Activated CD8-positive, alpha-beta memory T cell treated with anti-CD3 and anti-CD28 coated beads, Interleukin-2, amount 50 U/mL, for 1 hour (primary cell): ENCODE results near the gene MXD4.
A peak's percentile ranks its signal among the peaks of the same experiment; 100 is the strongest.

Source experiments
- DNase-seq: peaks from one replicate; pipeline ENCODE4 v3.0.0-alpha.2; 2020; ENCODE audit errors: extremely low read depth

The MXD4 gene

GRCh38 chr4:2262145-2262943, 435 bp upstream of the MXD4 start:
- DNase-seq: peak; percentile 93

- DNase-seq: no peak
These were observed 628 bp downstream of the MXD4 start for GRCh38 chr4:2261110-2261852.

DNA sequence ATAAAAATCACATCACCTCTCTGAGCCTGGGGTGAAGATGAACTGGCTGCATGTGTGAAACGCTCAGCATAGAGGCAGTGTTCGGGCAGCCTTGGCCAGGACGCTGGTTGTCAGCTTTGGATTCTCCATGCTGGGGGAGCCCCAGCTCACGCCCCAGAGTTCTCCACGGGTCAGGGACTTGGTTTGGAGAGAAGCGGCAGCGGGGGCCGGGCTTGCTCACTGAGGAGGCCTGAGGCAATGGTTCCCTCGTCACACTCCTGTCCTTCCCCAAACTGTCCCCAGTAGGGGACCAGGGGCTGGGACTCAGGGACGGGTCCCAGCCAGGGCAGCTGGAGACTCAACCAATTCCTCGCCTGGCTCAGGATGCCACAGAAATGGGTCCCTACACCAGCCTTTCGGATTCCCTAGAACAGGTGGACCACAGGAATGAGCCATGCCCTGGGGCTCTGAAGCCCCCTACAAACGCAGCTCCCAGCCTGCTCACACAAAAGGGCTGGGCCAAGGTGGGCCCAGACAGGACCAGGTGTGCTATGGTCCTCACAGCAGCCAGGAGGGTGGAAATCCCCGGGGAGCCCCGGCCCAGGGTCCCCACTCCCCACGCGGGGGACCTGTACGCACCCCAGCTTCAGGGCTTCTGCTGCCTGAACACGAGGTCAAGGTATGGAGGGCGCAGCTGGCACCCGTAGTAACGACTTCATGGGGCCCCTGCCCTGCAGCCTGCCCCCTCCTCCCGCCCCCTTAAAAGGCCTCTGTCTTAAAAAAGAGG, 1.4 kb downstream of the MXD4 start:
- DNase-seq: no peak

GRCh38 chr4:2259541-2260343, 2.2 kb downstream of the MXD4 start:
- DNase-seq: no peak

DNA sequence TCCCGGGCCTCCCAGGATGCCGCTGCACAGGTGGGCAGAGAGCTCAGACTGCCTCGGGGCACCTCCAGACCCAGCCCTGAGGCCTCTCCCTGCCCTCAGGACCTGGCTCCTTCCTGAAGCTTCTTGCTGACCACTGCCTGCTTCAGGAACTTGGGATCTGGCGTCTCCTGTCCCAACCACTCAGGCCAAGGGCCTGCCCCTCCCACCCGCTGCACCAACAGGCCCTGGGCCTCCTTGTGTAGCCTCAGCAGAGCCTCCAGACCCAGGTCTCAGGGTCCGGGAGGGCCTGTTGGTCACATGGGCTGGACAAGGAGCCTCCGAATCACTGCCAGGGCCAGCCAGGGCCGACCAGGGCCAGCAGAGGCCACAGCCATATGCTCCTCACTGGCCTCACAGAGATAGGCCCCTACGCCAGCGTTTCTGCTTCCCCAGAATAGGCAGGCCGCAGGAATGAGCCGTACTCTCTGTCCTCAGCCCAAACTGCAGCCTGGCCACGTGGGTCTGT, 2.8 kb downstream of the MXD4 start:
- no peak for DNase-seq

DNA sequence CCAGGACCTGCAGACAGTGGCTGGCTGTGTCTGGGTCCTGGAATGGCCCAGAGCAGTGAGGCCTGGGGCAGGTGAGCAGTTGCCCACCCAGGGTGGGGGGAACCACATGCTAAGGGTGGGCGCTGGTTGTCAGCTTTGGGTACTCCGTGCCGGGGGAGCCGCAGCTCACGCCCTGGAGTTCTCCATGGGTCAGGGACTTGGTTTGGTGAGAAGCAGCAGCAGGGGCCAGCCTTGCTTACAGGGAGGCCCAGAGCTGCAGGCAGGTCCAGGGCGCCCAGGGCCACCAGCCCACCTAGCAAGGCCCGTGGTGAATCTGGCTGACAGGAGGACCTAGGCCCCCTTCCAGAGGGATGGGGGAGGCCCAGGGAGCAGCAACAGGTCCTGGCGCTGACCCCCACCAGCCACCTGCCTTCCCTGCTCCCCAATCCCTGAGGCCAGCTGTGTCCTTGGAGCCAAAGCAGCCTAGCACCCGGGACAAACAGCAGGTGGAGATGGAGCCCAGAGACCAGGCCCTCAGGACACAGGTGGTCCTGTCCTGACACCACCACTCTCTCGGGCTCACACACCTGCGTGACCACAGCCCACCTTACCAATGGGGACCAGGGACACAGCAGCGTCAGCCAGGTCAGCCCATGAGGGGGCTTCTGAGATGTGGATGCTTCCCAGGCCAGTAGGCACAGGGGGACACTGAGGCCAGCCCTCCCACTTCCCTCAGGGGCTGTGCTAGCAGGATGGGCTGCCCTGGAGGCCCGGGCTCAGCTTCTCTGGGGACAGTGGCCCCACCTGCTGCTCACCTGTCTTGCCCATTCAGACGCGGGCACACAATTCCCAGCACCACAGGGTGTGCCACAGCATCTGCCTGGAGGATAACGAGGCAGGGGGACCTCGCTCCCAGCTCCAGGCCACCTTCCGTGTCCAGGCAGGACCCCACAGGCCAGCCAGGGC, 3.5 kb downstream of the MXD4 start:
- DNase-seq: no peak

- no peak for DNase-seq
These were observed 4.4 kb downstream of the MXD4 start for GRCh38 chr4:2257361-2258081.

- no peak for DNase-seq
These were observed 5.1 kb downstream of the MXD4 start for GRCh38 chr4:2256781-2257191.

- no peak for DNase-seq
These were observed 5.7 kb downstream of the MXD4 start for GRCh38 chr4:2256156-2256731.

DNA sequence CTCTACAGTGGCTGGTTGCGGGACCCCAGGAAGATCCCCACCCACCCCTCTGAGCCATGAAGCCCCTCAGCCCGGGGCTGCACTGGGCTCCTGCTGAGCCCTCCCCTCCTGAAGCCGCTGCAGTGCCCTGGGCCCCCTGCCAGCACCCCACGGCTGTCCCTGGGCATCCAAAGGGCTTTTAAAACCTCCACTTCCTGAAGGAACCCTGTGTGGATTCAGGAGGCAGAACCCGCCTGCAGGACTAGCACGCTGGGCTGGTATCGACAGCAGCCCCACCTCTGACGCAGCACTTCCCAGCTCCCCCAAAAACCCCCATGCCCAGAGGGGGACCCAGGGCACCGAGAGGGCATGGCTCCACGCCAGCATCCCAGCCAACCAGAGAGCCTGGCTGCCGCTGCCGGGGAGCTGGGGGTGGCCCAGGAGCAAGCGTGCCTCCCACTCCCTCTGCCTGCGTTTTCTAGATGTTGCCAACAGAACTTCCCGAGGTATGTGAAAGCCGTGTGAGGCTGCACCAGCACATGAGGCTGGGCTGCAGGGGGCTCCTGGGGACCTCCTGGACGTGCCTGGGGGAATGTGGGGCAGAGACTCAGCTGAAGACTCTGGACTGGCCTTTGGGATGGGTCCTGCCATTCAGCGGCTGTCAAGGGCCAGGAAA, 6.3 kb downstream of the MXD4 start:
- no peak for DNase-seq

DNA sequence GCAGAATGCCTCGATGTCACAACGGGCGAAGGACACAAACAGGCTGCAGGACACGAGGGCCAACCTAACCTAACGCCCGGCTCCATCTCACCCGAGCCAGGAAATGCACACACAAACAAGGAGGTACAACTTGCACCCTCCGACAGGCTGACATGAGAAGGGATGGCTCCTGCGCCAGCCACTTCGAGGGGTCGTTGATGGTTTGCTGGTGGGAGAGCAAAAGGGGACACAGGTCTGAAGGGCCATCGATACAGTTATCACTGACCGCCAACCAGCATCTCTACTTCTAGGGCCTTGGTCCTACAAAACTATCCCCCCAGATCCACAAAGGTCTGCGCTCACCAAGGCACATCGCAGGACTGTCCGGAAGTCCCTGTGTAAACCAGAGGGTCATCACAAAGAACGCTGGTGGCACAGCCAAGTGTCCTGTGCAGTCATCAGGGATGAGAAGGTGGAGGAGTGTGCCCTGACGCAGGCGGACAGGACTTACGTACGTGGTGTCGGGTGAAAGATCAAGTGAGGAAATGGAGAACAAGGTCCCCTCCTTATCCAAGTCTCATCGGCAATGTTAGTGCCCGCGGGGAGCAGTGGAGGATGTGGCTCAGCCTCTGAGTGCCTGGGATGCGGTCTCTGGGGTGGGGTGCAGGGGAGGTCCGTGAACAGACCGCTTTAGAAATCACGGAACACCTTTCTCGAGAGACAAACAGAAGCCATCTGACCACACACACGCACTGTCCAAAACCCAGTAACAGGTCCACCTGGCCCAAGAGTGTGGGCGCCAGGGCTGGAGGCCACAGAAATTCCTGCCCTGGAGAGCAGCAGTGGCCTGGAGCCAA, 7.0 kb downstream of the MXD4 start:
- DNase-seq: no peak

DNA sequence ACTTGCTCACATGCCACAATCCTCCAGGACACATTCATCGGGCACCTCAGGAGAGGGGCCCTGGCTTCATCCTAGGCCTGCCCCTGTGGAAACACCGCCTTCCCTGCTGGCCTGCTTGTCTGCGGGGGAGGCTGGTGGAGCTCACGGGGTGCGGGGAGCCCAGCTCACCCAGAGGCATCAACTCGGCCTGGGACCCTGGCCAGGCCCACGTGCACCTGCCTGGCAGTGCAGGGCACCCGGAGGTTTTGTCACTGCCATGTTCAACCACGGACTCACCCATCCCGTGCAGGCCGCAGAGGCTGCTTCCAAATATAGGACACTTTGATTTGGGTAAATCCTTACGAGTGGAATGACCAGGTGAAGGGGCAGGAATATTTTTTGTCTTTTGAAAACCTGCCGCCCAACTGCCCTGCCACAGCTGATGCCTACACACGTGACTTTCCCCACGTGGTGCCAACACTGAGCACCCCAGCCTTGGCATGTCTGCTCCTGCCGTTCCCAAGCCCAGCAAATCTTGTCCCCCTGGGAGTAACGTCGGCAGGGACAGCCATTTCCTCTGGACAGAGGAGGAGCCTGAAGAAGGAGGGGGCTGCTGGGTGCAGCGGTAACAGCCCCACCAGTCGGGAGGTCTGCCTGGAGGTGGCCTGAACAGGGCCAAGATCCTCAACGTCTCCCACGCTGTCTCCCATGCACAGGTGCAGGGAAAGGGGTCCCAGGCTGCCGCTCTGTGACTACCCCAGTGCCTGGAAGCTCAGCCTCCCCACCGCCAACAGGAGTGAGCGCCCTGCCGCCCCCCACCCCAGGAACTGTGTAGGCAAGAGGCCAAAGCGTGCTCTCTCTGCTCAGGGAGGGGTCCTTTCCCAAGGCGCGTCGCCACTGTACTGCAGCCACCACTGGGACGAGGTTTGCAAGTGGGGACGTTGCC, 8.5 kb downstream of the MXD4 start:
- no peak for DNase-seq

- DNase-seq: no peak
These were observed 9.3 kb downstream of the MXD4 start for GRCh38 chr4:2252530-2253091.

DNA sequence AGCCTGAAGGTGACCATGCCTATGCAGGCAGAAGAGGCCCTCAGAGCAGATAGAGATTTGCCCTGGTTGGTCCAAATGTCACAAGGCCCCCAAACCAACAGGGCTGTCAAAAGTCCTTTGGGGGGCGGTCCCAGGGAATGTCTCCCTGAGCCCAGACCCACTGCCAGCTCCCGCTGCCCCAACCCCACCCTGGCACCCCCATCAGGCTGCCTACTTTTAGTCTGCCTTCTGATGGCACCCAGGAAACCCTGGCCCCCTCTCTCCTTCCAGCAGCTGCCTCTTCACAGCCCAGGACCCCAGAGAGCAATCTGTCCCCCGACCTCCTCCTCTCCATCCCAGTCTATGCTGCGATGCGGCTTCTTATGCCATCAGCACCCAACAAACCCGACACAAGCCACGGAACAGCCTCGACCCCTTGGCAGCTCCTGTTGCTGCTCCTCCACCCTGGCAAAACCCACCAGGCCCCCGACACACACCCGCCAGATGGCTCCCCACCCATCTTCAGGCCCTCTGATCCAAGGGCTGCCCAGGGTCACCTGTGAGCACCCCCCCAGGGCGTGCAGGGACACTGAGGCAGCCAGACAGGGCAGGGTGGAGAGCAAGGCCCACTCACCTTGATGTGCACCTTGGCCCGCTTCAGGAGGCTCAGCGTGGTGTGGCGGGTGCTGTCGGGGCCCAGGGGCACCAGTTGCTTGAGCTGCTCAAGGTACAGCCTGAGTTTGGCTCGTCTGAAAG, 9.9 kb downstream of the MXD4 start:
- DNase-seq: no peak

DNA sequence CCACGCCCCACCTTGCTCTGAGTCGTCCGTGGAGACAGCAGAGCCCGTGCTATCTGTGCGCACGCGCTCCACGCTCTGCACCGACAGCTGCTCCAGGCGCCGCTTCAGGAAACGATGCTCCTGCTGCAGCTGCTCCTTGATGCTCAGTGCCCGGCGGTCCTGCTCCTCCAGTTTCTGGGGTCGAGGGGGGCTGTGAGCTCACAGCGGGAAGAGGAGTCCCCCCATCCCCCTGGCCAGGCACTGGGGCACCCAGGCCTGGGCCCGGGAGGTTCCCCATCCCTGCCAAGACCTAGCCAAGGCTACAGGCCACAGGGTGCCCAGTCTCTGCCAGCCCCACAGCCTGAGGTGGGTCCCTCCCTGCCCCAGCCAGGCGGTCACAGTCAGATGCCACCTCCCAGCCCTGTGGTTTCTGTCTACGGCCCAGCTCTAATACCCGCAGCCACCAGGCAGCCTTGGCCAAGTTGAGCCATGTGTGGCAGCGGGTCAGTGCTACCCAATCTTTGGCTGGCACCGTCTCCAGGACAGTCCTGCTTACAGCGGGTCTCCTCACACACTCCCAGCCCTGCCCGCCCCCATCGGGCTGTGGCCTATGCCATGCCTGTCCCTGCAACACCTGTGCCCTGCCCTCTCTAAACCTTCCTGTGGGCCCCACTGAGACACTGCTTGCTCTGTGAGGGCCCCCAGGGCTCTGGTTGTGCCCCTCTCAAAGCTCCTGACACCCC, 10.7 kb downstream of the MXD4 start:
- DNase-seq: no peak
